Smooth muscle cell of the brain vasculature (primary cell): ENCODE results near the gene POLR3F.
"Not testable (repeated sequence)": the region's sequence is repeated elsewhere in the genome, so short reads cannot be mapped to it uniquely, and the experiment has no call there.

Source experiments
- DNase-seq: peaks from one replicate; pipeline ENCODE4 v3.0.0-alpha.2; 2012; ENCODE audit warnings: low read depth, low spot score

POLR3F gene

GRCh38 chr20:18504479-18505060 is 37.4 kb downstream of the POLR3F start:
- DNase-seq = no peak

GRCh38 chr20:18506744-18507143 is 39.6 kb downstream of the POLR3F start:
- no peak for DNase-seq

GRCh38 chr20:18507218-18508191 is 40.3 kb downstream of the POLR3F start, which contains the start of gene SEC23B:
SEC23B (plus strand) TSS chr20:18507940; CDS start chr20:18510836, 2,896 bp downstream.
- peak; percentile 94 for DNase-seq

GRCh38 chr20:18511571-18511970 is 44.4 kb downstream of the POLR3F start:
- DNase-seq = no peak

- DNase-seq = no peak
Measured at GRCh38 chr20:18513208-18513607, 46.0 kb downstream of the POLR3F start.

- DNase-seq = no peak
Measured at GRCh38 chr20:18514127-18514526, 46.9 kb downstream of the POLR3F start.

GRCh38 chr20:18515973-18516372 is 48.8 kb downstream of the POLR3F start:
- DNase-seq = no peak

- not testable (repeated sequence) for DNase-seq
Measured at GRCh38 chr20:18522066-18522465, 54.9 kb downstream of the POLR3F start.

- DNase-seq = no peak
Measured at GRCh38 chr20:18523066-18523465, 55.9 kb downstream of the POLR3F start.

- DNase-seq = no peak
Measured at GRCh38 chr20:18524646-18525045, 57.5 kb downstream of the POLR3F start.

- DNase-seq = not testable (repeated sequence)
Measured at GRCh38 chr20:18526761-18527160, 59.6 kb downstream of the POLR3F start.

GRCh38 chr20:18527339-18527738 is 60.1 kb downstream of the POLR3F start:
- DNase-seq = no peak

- DNase-seq = no peak
Measured at GRCh38 chr20:18527836-18528235, 60.6 kb downstream of the POLR3F start.

- no peak for DNase-seq
Measured at GRCh38 chr20:18529041-18529440, 61.9 kb downstream of the POLR3F start.

- DNase-seq = no peak
Measured at GRCh38 chr20:18532626-18533025, 65.4 kb downstream of the POLR3F start.

GRCh38 chr20:18533491-18533890 is 66.3 kb downstream of the POLR3F start:
- DNase-seq = no peak

- DNase-seq = no peak
Measured at GRCh38 chr20:18533978-18534644, 66.9 kb downstream of the POLR3F start.
